SK-N-SH (cell line): ENCODE measurements around the gene NFIA. TPM values are rescaled to one million over a fixed set of nuclear protein-coding genes. Genes with fewer than 3 reads are reported as not detected.

ENCODE experiments used
- CTCF ChIA-PET: fragments of 300-600, 350-600 bp; formaldehyde crosslinking; extraction: SDS; loops from one replicate; lab custom pipeline; 2021; lab: Yijun Ruan, JAX
- POLR2A ChIA-PET: fragments of 350-600 bp; sonication (Branson Sonifier 250); formaldehyde crosslinking; extraction: SDS; loops from one replicate; lab custom pipeline; 2020; ENCODE audit warnings: antibody characterized with exemption, inconsistent platforms; lab: Yijun Ruan, JAX
- DNase-seq: peaks from one replicate; pipeline ENCODE4 v3.0.0; 2012
- H2AFZ ChIP-seq: fragments of 200-600 bp; sonication (generic); 2 replicates; pipeline ENCODE4 v1.8.1; 2016; ENCODE audit warnings: antibody characterized with exemption, mild to moderate bottlenecking, low read depth
- H3F3A ChIP-seq: fragments of 200-600 bp; sonication (generic); replicated peaks from 2 replicates; pipeline ENCODE3; 2016; ENCODE audit warnings: antibody characterized with exemption, mild to moderate bottlenecking; ENCODE audit not compliant: insufficient read depth
- H3K27ac ChIP-seq, 2 experiments: fragments of 200-500 bp in 1 of 2; fragments of 200-600 bp in 1 of 2; sonication (Bioruptor generic) in 1 of 2; sonication (generic), shearing (Covaris generic) in 1 of 2; 2 replicates each; pipeline versions ENCODE4 v1.5.1 to v1.6.1; 2014 to 2016; ENCODE audit warnings: low read depth in 2 of 2, inconsistent platforms in 1 of 2, low read length in 1 of 2, mild to moderate bottlenecking in 1 of 2, mixed read lengths in 1 of 2
- H3K27me3 ChIP-seq: fragments of 200-600 bp; sonication (generic), shearing (Covaris generic); 2 replicates; pipeline ENCODE4 v1.6.1; 2016; ENCODE audit warnings: mixed run types; ENCODE audit not compliant: insufficient read depth
- H3K36me3 ChIP-seq, 2 experiments: fragments of 200-500 bp in 1 of 2; fragments of 200-600 bp in 1 of 2; sonication (Bioruptor generic) in 1 of 2; sonication (generic) in 1 of 2; replicated peaks in 1 of 2; 2 replicates each; pipeline versions ENCODE3 to v1.5.1; 2014 to 2016; ENCODE audit warnings: low read length in 1 of 2, mild to moderate bottlenecking in 1 of 2; ENCODE audit not compliant: insufficient read depth in 2 of 2, control insufficient read depth in 1 of 2
- H3K4me1 ChIP-seq, 2 experiments: fragments of 200-500 bp in 1 of 2; fragments of 200-600 bp in 1 of 2; sonication (Bioruptor generic) in 1 of 2; sonication (generic), shearing (Covaris generic) in 1 of 2; 2 replicates each; pipeline versions ENCODE4 v1.5.1 to v1.6.1; 2014 to 2016; ENCODE audit warnings: low read depth in 1 of 2, low read length in 1 of 2, mixed run types in 1 of 2; ENCODE audit not compliant: insufficient read depth in 2 of 2, control insufficient read depth in 1 of 2
- H3K4me2 ChIP-seq: fragments of 200-600 bp; sonication (generic), shearing (Covaris generic); 2 replicates; pipeline ENCODE4 v1.6.1; 2017; ENCODE audit warnings: mixed run types
- H3K4me3 ChIP-seq, 2 experiments: fragments of 200-500 bp in 1 of 2; fragments of 200-600 bp in 1 of 2; sonication (Bioruptor generic) in 1 of 2; sonication (generic), shearing (Covaris generic) in 1 of 2; 2 replicates each; pipeline versions ENCODE4 v1.5.1 to v1.8.1; 2014 to 2016; ENCODE audit warnings: low read depth in 2 of 2, inconsistent platforms in 1 of 2, low read length in 1 of 2, mild to moderate bottlenecking in 1 of 2, mixed read lengths in 1 of 2, moderate library complexity in 1 of 2
- H3K79me2 ChIP-seq: fragments of 200-600 bp; sonication (generic); 2 replicates; pipeline ENCODE4 v1.8.1; 2017; ENCODE audit warnings: mild to moderate bottlenecking; ENCODE audit not compliant: insufficient read depth
- H3K9ac ChIP-seq: fragments of 200-600 bp; sonication (generic); 2 replicates; pipeline ENCODE4 v1.6.1; 2017; ENCODE audit warnings: mixed run types
- H3K9me2 ChIP-seq: fragments of 200-600 bp; sonication (generic); 2 replicates; pipeline ENCODE4 v1.6.1; 2017; ENCODE audit warnings: mixed run types
- H3K9me3 ChIP-seq: fragments of 200-600 bp; sonication (generic); 2 replicates; pipeline ENCODE4 v1.6.1; 2017; ENCODE audit warnings: mixed run types, mild to moderate bottlenecking, moderate library complexity
- H4K20me1 ChIP-seq: fragments of 200-600 bp; sonication (generic); 2 replicates; pipeline ENCODE4 v1.6.1; 2017; ENCODE audit warnings: mild to moderate bottlenecking, mixed run types; ENCODE audit not compliant: insufficient read depth
- CHD2 ChIP-seq: fragments of 150-350 bp; IDR thresholded peaks from 2 replicates; pipeline ENCODE4 v1.6.1; 2018; ENCODE audit warnings: low read length; ENCODE audit not compliant: partially characterized antibody
- CTCF ChIP-seq: fragments of 200-600 bp; sonication (generic); IDR thresholded peaks from 2 replicates; pipeline ENCODE4 v1.6.1; 2017; ENCODE audit warnings: antibody characterized with exemption, mild to moderate bottlenecking, moderate library complexity
- ELF1 ChIP-seq: IDR thresholded peaks from 2 replicates; pipeline ENCODE4 v1.4.0; 2012
- EP300 ChIP-seq, 2 experiments: IDR thresholded peaks; 2 replicates each; pipeline versions ENCODE4 v1.4.0 to v1.6.1; 2012; ENCODE audit warnings: borderline replicate concordance in 1 of 2, low read depth in 1 of 2, low read length in 1 of 2
- EZH2phosphoT487 ChIP-seq: fragments of 200-600 bp; sonication (generic); IDR thresholded peaks from 2 replicates; pipeline ENCODE4 v1.6.1; 2017; ENCODE audit warnings: low read depth, mixed run types, mild to moderate bottlenecking, antibody characterized with exemption, moderate library complexity, borderline replicate concordance
- FOXM1 ChIP-seq: IDR thresholded peaks from 2 replicates; pipeline ENCODE4 v1.4.0; 2012; ENCODE audit warnings: low read depth, mild to moderate bottlenecking
- GABPA ChIP-seq: IDR thresholded peaks from 2 replicates; pipeline ENCODE4 v1.4.0; 2012; ENCODE audit warnings: low read depth, mild to moderate bottlenecking
- GATA2 ChIP-seq: sonication (generic); formaldehyde crosslinking; IDR thresholded peaks from 2 replicates; pipeline ENCODE4 v1.5.0; 2020; ENCODE audit warnings: mild to moderate bottlenecking, missing genetic modification reagents
- IRF3 ChIP-seq: fragments of 150-350 bp; IDR thresholded peaks from 2 replicates; pipeline ENCODE4 v1.6.1; 2016; ENCODE audit warnings: mild to moderate bottlenecking, low read depth, low read length
- JUND ChIP-seq: IDR thresholded peaks from 2 replicates; pipeline ENCODE4 v1.4.0; 2012
- MEF2A ChIP-seq: IDR thresholded peaks from 2 replicates; pipeline ENCODE4 v1.4.0; 2012; ENCODE audit warnings: low read depth, borderline replicate concordance
- MXI1 ChIP-seq: IDR thresholded peaks from 2 replicates; pipeline ENCODE4 v1.6.1; 2012; ENCODE audit warnings: mild to moderate bottlenecking, low read depth, low read length, improper control_type of control experiment
- NRF1 ChIP-seq: IDR thresholded peaks from 2 replicates; pipeline ENCODE4 v1.6.1; 2012; ENCODE audit warnings: low read depth, mild to moderate bottlenecking, low read length
- PBX3 ChIP-seq: IDR thresholded peaks from 2 replicates; pipeline ENCODE4; 2012
- TAF1 ChIP-seq: IDR thresholded peaks from 2 replicates; pipeline ENCODE4 v1.6.1; 2012; ENCODE audit warnings: low read depth, mild to moderate bottlenecking, low read length, moderate library complexity, borderline replicate concordance
- TCF12 ChIP-seq: IDR thresholded peaks from 2 replicates; pipeline ENCODE4 v1.4.0; 2012
- TEAD4 ChIP-seq: IDR thresholded peaks from 2 replicates; pipeline ENCODE4 v1.4.0; 2012; ENCODE audit warnings: mild to moderate bottlenecking, borderline replicate concordance; ENCODE audit not compliant: insufficient read depth
- YY1 ChIP-seq: IDR thresholded peaks from 2 replicates; pipeline ENCODE4 v1.4.0; 2012; ENCODE audit warnings: low read depth, mild to moderate bottlenecking
- ZBTB33 ChIP-seq: IDR thresholded peaks from 2 replicates; pipeline ENCODE4 v1.4.0; 2012; ENCODE audit warnings: low read depth, borderline replicate concordance
- WGBS: methylation state at CpG from one replicate; pipeline ENCODE4 v1.1.6; 2017; ENCODE audit warnings: low lambda C conversion rate; 5-methylcytosine and 5-hydroxymethylcytosine counted together
- polyA plus RNA-seq, 3 experiments: library from polyadenylated mRNA; depleted of rRNA; stranded (reverse); fragments of >200 nt; gene quantifications; 2 replicates each; pipeline ENCODE4 v1.2.3, GENCODE V29; 2012

NFIA gene
- polyA plus RNA-seq, 1 of the 3 experiments (the other 2 are of a cell fraction) = 3.3 TPM

GRCh38 chr1:61501971-61502916, 419.9 kb downstream of the NFIA start:
- POLR2A ChIA-PET = no interaction called here

More at GRCh38 chr1:61501971-61502916, 419.9 kb downstream of the NFIA start:
- no peak overlapping the region for H3K4me3 ChIP-seq
- no peaks in the 10 kb centered on the region for H3K79me2 ChIP-seq
- H3K27me3 ChIP-seq = no peaks in the 10 kb centered on the region
- no peaks in the 10 kb centered on the region for H4K20me1 ChIP-seq
- no peak overlapping the region for H3K4me2 ChIP-seq
- TF ChIP-seq MXI1 (no peak), PBX3 (no peak), EZH2phosphoT487 (no peak), GABPA (no peak), GATA2 (CRISPR knock-in tag) (no peak), NRF1 (no peak), TAF1 (no peak), CHD2 (no peak), EP300 (IDR thresholded peaks at IDR 0.05; ENCODE audit: borderline replicate concordance in 1 of 2, low read depth in 1 of 2, low read length in 1 of 2) (no peak), FOXM1 (no peak), MEF2A (no peak), ELF1 (no peak), ZBTB33 (no peak), YY1 (no peak), TEAD4 (no peak), TCF12 (no peak), IRF3 (no peak), CTCF (no peak), JUND (no peak)
- H2AFZ ChIP-seq = no peak overlapping the region
- CTCF ChIA-PET = interaction anchor here (0.8 to 0.9 kb wide), 3 partner anchors 9 to 86 kb away, joined by 3 read pairs; no protein-coding TSS in a partner anchor
- no peaks in the 10 kb centered on the region for H3K9me2 ChIP-seq
- no peaks in the 10 kb centered on the region for H3K36me3 ChIP-seq
- no peak for DNase-seq
- WGBS = 65% methylated on average over 12 of the region's 12 CpGs
- H3K9me3 ChIP-seq = no peaks in the 10 kb centered on the region
- peaks cover 0 to 3% of the 10 kb centered on the region in 2 experiments; a peak in 1 of 4 replicates for H3K4me1 ChIP-seq
- H3K9ac ChIP-seq = no peak overlapping the region
- H3F3A ChIP-seq = no peaks in the 10 kb centered on the region
- no peak overlapping the region for H3K27ac ChIP-seq
